Myocyte (in vitro differentiated cells): ENCODE results near the gene CORT. TPM values are rescaled to one million over a fixed set of nuclear protein-coding genes. Genes with fewer than 3 reads are reported as not detected.
A peak's percentile ranks its signal among the peaks of the same experiment; 100 is the strongest.
"Not testable (repeated sequence)": the region's sequence is repeated elsewhere in the genome, so short reads cannot be mapped to it uniquely, and the experiment has no call there.

Experiments
- DNase-seq: peaks from one replicate; pipeline ENCODE4 v3.0.0-alpha.2; 2012; ENCODE audit warnings: low read depth
- total RNA-seq: library from RNA; depleted of rRNA; stranded (reverse); fragments of >200 nt; gene quantifications from 2 replicates; pipeline ENCODE4 v1.2.3, GENCODE V29; 2014

CORT gene
- total RNA-seq, 1 donor from 2014 or later = not detected

DNA sequence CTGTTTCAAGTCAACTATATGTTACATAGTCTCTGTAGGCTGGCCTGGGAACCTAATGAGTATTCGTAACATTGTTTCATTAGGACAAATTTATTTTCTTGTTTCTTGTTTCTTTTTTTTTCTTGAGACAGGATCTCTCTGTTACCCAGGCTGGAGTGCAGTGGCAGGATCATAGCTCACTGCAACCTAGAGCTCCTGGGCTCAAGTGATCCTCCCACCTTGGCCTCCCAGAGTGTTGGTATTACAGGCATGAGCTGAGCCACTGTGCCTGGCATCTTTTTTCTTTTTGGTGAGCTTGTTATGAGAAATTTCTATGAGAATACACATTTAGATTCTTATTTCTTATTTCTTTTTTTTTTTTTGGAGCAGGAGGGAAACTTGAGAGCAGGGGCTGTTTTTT, 12.8 kb upstream of the CORT start:
- no peak for DNase-seq

DNA sequence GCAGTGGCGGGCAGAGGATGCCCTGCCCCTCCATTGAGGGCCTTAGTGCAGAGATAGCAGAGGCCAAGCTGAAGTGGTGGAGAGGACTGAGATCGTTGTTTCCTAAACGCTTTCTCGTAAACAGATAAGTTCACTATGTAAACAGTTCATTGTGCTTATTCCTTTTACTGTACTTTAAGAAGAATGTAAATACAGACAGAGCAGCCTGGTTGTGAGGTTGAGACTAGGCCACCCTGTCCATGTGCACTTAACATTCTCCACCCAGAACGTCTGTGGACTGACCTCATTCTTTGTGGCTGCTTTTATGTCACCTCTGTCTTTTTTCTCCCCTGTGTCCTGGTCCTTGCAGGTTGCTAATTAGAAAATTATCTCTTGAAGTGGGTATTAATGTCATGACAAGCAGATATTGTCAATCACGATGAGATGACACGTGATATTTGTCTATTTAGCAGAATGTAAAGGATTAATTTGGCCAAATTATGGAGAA, 11.1 kb upstream of the CORT start:
- no peak for DNase-seq

DNA sequence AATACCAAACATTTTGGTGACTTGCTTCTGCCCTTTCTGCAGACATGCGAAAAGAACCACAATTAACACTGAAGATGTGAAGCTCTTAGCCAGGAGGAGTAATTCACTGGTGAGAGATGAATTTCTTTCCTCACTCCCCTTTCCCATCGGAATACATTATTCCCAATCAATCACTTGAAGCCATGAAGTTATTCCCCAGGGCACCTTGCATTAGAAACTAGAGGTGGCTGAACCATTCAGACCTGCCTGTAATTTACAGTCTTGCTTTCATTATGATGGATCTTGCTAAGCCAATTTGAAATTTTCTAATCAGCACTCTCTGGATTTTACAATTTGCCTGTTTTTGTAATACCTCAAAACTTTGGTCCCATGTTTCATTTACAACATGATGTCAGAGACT, 9.5 kb upstream of the CORT start:
- DNase-seq = no peak

DNA sequence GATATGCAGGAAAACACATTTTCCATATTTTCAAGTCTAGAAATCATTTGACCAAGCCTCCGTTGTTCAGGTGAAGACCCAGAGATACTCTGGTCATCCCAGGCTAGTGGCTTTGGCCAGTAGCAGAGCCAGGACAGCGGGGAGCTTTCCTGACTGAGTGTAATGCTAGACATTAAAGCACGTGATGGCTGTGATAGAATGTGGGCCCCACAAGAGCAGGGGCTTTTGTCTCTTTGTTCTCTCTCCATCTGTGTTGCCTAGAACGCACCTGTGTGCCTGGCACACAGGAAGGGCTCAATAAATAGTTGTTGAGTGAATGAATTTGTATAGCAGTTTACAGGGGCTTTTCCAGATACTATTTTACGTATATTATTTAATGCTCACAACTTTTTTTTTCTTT, 9.0 kb upstream of the CORT start:
- no peak for DNase-seq

DNA sequence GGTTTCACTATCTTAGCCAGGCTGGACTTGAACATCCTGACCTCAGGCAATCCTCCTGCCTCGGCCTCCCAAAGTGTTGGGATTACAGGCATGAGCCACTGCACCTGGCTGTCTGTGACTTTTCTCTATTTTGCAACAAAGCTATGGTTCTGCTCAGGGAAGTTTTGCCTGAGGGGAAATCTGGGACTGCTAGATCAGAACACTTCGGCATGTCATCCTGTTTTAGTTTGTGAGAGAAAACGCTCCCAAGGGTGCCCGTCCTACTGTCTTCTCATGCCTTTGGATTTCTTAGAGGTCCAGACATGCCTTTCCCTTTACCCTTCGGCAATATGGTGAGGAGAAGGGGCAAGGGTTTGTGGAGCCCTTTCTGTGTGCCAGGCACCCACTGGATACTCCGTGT, 5.6 kb upstream of the CORT start:
- DNase-seq = no peak

DNA sequence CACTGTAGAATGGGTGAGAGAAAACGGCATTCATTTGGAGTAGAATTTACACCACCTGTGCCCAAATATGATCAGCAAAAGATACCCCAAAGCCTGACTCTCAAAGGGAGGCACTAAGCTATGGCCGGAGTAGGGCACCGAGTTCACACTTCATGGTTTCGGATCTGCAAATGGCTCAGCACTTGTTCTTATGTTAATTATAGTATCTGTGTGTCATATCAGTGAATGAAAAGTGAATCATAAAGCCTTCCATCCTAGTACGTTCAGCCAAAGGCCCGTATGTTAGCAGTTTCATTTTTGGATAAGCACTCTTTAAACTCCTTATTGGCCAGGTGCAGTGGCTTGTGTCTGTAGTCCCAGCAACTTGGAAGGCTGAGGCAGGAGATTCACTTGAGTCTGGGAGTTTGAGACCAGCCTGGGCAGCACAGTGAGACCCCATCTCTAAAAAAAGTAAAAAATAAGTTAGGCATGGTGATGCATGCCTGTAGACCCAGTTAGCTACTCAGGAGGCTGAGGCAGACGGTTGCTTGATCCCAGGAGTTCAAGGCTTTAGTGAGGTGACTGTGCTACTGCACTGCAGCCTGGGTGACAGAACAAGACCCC, 4.9 kb upstream of the CORT start:
- peak; percentile 47 for DNase-seq

DNA sequence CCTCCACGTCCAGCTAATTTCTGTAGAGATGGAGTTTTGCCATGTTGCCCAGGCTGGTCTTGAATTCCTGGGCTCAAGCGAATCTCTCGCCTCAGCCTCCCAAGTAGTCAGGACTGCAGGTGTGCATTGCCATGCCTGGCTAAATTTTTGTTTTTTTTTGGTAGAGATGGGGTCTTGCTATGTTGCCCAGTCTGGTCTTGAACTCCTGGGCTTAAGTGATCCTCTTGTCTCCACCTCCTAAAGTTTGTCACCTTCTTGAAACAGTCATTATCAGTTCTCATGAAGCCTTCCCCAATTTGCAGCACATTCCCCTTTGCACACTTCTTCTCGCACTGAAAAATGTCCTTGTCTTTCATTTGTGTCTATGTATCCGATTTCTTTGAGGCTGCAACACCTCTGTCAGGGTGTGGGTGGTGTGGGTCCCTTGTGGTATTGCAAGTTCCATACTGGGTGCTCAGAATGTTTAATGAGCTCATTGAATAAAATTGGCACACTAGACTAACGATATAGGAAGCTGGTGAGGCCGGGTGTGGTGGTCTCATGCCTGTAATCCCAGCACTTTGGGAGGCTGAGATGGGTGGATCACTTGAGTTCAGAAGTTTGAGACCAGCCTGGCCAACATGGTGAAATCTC, 2.9 kb upstream of the CORT start:
- no peak for DNase-seq

DNA sequence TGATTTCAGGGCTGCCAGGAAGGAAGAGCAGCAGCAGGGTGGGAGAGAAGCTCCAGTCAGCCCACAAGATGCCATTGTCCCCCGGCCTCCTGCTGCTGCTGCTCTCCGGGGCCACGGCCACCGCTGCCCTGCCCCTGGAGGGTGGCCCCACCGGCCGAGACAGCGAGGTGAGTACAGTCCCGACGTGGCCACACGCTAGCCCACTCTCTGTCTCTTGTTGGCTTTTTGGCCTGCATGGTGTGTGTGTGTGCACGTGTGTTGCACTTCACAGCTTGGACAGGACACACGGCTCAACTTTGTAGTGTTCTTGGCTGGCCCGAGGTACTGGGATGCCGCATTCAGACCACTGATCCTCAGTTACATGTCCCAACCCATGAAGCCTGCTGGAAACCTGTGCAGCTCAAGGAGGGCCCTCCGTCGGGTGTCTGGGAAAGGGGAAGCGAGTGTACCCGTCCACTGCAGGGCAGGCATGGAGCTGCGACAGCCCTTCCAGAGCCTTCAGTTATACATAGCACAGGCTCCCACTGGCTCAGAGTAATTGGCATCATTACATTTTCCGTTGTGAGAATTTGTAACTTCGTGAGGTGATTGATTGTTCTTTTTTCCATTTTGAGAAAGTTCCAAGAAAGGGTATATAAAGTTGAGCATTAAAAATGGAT, 454 bp downstream of the CORT start:
- no peak for DNase-seq

DNA sequence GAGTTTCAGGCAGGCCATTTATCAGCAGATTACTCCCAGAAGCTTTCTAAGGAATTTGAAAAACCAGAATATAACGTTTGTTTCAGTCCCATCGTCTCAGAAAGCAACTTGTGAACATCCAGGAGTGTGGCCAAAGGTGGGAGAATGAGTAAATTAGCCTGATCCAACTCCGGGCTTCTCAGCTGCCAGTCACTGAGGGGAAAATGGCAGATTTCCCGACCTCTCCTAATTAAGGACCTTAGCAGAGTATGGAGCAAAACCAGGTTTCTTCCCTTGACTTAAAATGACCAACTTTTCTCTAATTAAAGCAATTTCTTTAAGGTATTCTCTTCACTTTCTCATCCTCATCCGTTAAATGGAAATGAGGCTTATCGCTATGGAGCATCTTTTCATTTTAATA, 1.0 kb downstream of the CORT start:
- DNase-seq = no peak

DNA sequence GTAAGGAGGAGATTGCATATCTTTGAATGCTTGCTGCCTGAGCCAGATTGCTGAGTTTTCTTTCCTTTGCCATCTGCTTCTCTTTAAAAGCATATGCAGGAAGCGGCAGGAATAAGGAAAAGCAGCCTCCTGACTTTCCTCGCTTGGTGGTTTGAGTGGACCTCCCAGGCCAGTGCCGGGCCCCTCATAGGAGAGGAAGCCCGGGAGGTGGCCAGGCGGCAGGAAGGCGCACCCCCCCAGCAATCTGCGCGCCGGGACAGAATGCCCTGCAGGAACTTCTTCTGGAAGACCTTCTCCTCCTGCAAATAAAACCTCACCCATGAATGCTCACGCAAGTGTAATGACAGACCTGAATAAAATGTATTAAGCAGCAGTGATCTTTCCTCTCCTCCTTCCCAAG, 1.5 kb downstream of the CORT start:
- DNase-seq = no peak

DNA sequence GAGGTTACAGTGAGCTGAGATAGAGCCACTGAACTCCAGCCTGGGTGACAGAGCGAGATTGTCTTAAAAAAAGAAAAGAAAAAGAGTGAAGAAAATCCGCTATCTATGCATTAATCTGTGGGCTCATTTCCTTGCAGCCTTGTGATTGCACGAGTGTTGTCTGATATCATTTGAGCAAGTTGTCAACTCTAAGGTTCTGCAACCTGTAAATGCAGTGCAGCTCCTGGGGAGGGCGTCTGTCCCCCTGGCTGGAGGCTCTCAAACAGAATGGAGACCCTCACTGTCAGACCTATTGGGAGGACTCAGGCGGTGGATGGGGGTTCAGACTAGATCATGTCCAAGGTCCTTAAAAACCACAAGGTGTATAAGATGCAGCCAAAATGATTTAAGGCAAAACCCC, 6.2 kb downstream of the CORT start:
- DNase-seq = no peak

DNA sequence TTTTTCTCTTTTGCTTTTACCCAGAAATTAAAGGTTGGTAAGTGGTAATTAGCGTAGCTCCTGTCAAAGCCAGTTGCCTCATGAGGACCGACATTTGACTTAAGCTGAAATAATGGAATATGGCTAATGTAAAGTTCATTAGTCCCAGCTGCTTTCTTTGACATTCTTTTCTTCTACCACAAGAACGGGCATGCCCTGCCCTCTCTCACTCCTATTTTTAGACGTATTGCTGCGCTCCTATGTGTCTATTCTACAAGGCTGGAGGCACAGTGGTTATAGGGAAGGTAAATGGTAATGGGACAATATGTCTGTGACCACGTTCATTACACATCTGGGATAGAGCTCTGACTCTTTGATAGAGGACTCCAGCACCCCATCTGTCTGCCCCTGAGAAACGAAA, 6.8 kb downstream of the CORT start:
- peak; percentile 56 for DNase-seq

DNA sequence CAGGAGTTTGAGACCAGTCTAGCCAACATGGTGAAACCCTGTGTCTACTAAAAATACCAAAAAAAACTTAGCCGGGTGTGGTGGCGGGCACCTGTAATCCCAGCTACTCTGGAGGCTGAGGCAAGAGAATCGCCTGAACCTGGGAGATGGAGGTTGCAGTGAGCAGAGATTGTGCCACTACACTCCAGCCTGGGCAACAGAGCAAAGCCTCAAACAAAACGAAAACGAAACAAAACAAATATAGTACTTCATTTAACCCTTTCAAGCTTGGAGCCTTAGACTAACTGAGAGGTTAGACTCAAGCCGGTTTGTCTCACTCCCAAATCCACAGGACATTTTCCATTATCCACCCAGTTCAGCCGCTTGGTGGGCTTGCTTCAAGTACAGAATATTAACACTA, 7.6 kb downstream of the CORT start:
- not testable (repeated sequence) for DNase-seq

DNA sequence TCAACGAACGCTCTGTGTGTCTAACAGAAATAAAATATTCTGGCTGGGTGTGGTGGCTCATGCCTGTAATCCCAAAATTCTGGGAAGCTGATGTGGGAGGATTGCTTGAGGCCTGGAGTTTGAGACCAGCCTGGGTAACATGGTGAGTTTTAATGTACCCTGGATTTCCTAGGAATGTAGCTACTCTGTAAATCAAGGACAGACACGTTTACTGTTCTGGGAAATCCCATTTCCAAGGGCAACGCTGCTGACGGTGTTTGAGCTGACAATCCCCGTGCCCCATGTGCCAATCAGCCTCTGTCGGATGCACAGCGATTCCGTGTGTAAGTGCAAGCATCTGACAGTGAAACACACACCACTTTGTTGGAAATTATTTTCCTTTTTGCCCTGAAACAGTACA, 8.0 kb downstream of the CORT start:
- no peak for DNase-seq

DNA sequence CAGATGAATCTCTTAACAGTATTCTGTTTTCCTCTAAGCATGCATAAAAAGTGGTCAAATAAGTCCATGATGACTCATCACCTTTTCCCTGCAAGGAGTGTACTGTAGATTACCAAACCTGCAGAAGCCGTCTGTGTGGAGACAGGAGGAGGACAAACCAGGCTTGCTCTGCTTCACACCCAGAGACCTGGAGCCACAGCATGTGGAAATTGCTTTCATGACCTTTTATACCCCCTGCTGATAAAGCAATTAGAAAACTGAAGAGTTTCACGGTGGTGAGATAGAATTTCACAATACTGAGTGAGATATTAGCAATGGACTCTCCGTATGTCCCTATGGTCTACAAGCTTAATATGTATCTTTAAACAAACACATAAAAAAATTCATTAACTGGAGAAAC, 9.4 kb downstream of the CORT start:
- DNase-seq = peak; percentile 28

DNA sequence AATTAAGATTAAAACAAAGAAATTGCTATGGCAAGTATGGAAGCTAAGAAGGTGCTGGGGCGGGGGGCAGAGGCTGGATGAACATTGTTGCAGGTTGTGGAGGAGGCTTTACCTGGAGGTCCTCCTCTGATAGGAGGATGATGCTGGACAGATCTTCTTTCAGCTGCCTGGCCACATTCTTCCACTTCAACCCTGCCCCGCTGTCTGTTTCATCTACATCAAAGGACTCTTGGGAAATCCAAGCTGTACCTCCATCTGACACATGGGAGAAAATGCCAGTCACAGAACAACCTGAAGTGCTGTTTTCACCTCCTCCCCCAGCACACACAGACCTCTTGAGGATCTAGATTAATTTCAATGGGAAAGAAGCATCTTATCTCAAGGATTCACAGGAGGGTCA, 17.2 kb downstream of the CORT start:
- DNase-seq = no peak

DNA sequence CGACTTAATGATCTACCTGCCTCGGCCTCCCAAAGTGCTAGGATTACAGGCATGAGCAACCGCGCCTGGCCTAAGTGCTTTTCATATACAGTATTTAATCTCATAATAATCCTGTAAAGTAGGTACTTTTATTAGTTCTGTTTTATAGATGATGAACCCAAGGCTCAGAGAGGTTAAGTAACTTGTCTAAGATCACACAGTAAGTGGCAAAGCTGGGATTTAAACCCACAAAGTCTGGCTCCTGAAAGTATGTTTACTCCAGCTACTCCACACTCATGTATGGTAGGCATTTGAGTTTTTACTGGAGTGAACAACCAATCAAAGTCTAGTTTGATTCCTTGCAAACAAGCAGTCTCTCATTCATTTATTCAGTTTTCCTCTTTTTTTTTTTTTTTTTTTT, 20.2 kb downstream of the CORT start:
- no peak for DNase-seq

DNA sequence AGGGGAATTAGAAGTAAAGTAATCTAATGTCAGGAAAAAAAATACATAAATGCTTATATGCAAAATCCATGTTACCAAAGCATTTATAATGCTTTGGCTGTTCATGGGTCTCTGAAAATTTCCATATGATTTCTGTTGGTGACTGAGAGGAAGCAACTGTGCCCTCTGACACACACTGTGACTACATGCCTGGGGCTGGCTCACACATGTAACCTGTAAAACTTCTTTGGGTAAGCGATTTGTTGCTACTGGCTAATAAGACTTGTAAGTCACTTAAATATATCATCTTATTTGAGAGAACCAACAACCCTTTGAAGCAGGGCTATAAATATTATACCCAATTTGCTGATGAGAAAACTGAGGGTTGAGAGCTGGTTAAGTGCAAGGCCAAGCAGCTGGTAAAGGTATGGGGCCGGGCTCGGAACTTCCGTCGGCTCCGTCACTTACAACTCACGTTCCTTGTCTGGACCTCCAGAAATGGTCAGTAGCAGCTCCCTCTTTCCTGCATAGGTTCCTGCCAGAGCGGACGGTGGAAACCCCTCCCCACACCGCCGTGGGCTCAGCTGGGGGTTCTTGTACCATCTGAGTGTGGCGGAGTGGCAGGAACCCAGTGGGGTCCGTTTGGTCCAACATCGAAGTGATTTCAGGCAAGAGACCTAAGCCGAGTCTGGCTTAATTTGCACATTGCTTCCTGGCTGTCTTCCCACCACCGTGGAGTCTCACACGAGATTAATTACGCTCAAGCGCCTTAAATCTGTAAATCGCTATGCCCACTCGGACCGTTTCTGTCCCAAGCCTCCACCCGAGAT, 21.8 kb downstream of the CORT start:
- no peak for DNase-seq

DNA sequence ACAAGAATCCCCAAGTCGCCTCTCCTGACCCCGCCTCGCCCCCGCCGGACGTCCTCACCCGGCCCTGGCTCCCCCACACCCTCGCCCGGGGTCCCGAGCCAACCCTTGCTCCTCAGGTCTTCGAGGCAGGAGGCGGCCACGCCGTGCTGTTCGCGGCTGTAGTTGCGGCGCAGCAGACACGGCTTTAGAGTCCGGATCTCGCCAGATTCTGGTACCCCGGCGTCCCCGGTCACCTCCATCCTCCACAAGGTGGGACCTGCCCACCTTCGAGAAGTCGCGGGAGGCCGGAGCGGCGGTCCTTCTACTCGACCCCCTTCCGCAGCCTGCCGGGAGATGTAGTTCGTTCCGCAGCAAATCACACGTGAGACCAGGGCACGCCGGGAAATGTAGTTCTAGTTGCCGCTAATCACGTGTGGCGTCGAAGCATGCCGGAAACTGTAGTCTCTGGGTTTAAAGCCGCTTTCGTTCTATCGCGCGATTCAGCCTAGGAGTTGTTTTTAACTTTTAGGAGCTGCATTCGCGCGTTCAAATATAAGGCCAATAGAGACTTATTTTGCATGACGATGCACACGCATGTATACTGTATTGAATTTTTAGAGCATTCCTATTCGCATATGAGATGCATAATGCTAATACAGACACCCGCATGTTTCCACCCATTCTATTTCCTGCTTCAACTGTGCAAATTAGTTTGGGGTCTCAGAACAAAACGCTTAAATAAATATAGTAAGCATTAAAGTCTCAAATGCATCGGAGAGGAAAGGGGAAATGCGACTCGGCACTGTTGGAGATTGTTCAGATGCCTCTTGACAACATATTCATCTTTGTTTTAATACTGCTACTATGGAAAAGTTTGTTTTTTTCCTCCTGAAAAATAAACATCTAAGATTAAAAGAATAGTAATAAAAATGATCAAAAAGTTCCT, 22.7 kb downstream of the CORT start, which contains the start of gene DFFA:
Gene DFFA, minus strand, starts transcription at position 310 of the 925 bp plus-strand sequence. Its CDS starts 71 bp downstream, at position 239.
- peak; percentile 96 for DNase-seq

DNA sequence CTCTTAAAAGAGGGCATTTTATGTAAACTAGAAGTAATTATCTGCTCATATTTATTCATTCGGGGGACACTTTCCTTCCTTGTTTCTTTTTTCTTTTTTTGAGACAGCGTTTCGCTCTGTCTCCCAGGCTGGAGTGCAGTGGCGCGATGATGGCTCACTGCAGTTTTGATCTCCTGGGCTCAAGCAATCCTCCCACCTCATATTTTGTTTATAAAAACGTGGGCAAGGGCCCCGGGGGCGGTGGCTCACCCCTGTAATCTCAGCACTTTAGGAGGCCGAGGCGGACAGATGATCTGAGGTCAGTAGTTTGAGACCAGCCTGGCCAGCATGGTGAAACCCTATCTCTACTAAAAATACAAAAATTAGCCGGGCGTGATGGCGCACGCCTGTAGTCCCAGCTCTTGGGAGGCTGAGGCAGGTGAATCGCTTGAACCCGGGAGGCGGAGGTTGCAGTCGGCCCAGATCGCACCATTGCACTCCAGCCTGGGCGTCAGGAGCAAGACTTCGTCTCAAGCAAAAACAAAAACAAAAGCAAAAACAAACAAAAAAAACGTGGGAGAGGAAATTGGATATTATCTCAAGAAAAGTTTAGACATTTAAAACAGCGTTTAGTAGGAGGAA, 23.4 kb downstream of the CORT start:
- no peak for DNase-seq
